Measurements from ENCODE around the gene PNMA8B.

DNA sequence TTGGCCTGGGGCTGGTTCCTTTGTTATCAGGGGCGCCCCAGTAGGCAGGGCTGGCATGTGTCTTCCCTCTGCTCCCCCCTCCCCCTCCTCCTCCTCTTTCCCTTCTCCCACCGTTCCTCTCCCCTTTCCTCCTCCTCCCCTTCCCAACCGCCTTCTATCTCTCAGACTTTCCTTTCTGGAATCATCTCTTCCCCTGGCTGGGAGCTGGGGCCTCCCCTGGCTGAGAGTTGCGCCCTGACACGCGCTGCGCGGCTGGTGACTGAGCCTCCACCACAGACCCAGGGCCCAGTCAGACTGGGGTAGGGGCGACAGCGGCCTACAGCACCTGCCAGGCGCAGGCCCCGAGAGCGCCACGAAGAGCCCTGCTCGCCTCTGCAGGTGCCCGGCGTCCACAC lies 2.8 kb downstream of the PNMA8B start:
- no peak for TF ChIP-seq EP300 (IDR thresholded peaks at IDR 0.05; ENCODE audit: borderline replicate concordance in 1 of 2, low read depth in 1 of 2, low read length in 1 of 2)
- TF ChIP-seq SMC3 (IDR thresholded peaks at IDR 0.05; ENCODE audit: low read depth, low read length) = no peak
- TF ChIP-seq RCOR1 (IDR thresholded peaks at IDR 0.05; ENCODE audit: low read length) = no peak
- TF ChIP-seq NRF1 (IDR thresholded peaks at IDR 0.05; ENCODE audit: low read depth, low read length) = no peak
- TF ChIP-seq, protein P1, sequence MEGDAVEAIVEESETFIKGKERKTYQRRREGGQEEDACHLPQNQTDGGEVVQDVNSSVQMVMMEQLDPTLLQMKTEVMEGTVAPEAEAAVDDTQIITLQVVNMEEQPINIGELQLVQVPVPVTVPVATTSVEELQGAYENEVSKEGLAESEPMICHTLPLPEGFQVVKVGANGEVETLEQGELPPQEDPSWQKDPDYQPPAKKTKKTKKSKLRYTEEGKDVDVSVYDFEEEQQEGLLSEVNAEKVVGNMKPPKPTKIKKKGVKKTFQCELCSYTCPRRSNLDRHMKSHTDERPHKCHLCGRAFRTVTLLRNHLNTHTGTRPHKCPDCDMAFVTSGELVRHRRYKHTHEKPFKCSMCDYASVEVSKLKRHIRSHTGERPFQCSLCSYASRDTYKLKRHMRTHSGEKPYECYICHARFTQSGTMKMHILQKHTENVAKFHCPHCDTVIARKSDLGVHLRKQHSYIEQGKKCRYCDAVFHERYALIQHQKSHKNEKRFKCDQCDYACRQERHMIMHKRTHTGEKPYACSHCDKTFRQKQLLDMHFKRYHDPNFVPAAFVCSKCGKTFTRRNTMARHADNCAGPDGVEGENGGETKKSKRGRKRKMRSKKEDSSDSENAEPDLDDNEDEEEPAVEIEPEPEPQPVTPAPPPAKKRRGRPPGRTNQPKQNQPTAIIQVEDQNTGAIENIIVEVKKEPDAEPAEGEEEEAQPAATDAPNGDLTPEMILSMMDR (IDR thresholded peaks at IDR 0.05) = no peak
- TF ChIP-seq TAF1 (IDR thresholded peaks at IDR 0.05; ENCODE audit: borderline replicate concordance, low read depth, low read length) = no peak
- TF ChIP-seq REST (IDR thresholded peaks at IDR 0.05; ENCODE audit: low read depth, low read length) = no peak
- no peak for TF ChIP-seq TEAD4 (IDR thresholded peaks at IDR 0.05; ENCODE audit: borderline replicate concordance, insufficient read depth)
- TF ChIP-seq POLR2AphosphoS5 (IDR thresholded peaks at IDR 0.05; ENCODE audit: low read depth, low read length) = no peak
- no peak for TF ChIP-seq NFIC (IDR thresholded peaks at IDR 0.05; ENCODE audit: borderline replicate concordance)
- no peak for TF ChIP-seq TCF12 (IDR thresholded peaks at IDR 0.05)
- no peak for TF ChIP-seq SIN3A (IDR thresholded peaks at IDR 0.05; ENCODE audit: borderline replicate concordance, low read depth, low read length)
- TF ChIP-seq JUND (IDR thresholded peaks at IDR 0.05) = no peak
